ENCODE results near the gene TNFAIP1.

TNFAIP1 gene

DNA sequence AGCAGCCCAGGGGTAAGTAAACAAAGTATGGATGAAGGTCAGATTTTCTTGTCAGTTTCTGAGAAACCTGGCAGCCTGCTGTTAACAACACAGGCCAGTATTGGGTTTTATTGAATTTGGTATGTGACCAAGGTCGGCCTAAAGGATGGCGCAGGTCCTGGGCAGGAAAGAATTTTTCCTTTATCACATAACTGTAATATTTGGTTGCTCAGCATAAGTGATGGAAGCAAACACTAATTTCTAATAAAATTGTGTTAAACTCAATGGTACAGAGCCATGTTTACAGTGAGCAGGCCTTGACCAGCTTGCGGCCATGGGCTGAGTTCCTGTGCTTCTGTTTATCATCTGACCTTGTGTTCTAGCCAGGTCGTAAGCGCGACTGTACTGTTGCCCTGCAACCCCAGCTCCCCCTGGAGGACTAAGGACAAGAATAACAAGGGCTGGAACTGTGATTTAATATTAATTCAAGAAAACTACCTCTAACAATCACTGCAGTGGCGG is 11.2 kb downstream of the TNFAIP1 start:
- DNase-seq = no peak

DNA sequence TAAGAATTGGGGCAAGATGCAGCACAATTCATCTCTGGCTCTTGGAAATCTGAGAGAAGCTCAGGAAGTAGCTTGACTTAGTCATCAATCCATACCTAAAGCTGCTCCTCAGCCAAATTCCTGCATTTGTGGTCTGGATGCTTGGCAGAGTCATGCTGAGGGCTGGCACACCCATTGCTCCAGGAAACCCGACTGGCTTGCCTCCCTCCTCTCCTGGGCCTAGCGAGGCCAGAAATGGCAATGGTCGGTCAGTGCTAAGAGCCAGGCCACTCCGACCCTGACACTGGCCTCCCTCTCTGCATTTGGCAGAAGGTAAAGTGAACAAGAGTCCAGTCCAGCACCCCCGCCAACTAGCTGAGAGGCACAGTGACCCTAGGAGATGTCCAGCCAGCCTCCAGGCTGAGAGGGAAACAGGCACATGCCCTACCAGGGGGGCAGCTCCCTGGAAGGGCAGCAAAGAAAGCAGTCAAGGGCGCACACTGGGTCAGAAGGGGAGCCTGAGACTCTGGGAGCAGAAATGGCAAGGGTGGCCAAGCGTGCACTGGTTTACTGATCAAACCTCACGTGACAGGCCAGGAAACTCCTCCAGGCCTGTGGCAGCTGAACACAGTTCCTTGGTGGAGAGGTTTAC is 11.8 kb downstream of the TNFAIP1 start:
- no peak for DNase-seq

DNA sequence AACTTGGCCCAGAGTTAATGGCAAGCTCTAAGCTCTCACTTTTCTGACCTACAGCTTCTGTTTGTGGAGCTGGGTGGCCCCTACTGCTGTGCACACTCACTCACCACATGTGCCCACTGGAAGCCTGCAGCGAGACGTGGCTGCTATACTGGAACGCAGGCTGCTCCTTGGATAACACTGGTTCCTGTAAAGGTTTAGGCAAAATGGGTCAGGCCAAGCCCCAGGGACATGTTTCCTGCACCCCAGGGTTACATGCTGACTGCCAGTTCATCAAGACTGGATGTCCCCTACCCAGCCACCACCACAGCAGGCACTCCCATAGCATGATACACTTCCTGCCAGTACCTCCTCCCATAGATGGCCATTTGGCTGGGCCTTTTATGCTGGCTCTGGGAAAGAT is 13.4 kb downstream of the TNFAIP1 start:
- DNase-seq = no peak

DNA sequence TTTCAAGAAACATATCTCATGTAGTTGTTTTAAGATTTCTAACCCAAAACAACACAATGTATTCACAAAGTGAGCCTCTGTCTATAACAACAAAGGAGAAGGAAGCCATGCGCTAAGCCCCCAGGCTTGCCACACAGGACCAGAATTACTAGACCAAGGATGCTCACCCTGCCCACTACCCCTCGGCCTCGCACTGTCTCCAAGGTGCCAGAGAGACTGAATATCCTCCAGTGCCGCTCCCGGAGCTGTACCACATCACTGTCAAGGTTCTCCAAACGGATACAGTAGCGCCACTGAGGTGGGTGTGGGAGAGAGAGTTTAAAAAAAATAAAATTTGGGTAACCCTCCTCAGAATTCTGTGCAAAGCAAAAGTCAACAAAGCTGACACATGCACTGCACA is 14.7 kb downstream of the TNFAIP1 start:
- DNase-seq = no peak

DNA sequence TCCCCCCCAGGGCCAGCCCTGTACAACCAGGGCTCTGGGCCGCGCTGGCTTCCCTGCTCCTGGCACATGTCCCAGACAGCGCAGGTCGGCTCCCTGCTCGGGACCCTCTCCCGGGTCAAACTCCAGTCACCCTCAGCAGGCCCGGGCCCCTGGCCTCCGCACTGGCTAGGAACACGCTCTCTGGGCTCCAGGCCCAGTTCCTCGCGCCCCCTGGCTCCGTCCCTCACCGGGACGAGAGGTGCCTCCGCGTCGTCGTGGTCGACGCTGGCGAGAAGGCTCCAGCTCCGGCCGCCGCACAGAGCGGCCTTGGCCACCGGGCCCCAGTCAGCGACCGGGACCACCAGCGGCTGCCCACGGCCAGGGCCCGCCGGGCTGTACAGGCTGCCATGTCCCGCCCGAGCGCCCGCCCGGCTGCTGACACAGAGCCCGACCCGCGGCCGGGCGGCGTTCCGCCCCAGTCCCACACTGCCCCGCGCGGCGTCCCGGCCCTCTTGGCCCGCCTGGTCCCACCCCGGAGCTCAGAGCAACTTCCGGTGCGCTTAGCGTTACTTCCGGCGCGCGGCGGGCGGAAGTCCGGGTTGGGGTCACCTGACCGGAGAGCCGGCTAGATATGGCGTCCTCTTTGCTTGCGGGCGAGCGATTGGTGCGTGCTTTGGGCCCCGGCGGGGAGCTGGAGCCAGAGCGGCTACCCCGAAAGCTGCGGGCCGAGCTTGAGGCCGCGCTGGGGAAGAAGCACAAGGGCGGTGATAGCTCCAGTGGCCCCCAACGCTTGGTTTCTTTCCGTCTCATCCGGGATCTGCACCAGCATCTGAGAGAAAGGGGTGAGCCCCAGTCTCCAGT is 21.7 kb downstream of the TNFAIP1 start, which contains the start of gene POLDIP2:
POLDIP2 (minus strand) TSS at position 467 of the 840 bp plus-strand sequence; CDS start at position 388, 79 bp downstream.
- DNase-seq = peak; percentile 92

DNA sequence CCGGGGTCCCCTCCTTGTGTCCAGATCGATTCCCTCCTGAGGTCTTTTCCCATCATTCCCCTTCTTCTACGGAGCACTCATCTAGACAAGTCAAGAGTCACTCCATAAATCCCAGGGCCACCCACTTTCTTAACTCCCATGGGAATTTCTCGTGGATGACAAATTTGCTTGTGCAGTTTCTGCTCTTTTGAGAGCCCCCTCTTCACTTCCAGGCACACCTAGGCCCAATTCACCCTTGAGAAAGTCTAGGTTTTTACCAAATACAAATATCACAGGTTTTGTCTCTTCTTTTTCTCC is 22.3 kb downstream of the TNFAIP1 start:
- no peak for DNase-seq

DNA sequence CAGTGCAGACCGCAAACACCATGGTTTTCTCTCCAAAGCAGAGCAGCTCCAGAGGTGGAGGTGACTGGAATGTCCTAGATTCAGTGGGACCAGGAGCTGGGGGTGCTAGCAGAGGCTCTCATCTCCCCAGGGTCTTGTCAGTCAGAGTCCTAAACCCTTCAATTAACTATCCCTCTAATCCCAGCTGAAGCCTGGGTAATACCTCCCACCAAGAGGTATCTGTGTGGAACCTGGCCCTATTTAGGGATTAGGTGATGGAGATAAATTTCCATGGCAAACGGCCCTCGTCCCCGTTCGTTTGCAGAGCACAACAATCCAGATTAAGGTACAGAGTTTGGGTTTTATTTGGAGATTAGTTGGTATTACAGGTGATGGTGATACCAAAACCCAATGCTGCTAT is 27.6 kb downstream of the TNFAIP1 start:
- no peak for DNase-seq

DNA sequence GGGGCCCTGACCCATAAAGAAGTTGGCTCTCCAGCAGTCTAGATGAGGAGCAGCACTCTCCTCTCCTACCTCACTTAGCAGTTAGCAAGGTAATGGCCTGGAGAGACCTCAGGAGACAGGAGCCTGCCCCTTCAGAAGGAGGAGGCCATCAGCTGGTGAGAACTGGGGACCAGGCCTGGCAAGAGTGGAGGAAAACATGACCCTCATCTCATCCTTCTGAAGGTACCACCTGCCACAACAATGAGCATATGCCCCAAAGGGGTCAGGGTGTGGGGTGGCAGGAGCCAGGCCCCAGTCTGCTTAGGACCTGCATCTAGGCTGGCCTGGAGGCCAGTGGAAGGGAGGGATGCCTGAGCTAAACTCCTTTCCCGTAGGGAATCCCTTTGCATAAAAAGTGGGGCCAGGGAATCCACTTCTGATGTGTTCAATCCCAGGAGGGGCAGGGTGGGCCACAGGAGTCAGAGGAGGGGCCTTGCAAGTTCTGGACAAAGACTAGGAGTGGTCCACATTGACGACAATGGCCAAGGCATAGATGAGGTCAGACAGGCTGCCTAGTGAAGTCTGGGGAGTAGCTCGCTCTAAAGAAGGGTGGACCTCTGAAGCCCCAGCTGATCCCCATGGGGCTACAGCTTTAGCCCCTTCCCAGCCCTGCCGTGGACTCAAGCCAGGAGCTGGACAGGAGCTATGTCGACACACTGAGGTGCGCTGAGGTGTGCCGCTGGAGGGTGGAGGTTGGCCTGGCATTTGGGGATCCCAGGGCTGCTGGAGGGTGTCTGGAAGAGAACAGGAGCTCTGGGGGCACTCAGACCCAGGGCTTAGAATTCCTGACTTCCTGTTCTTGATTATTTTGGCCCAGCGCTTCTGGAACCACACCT is 28.5 kb downstream of the TNFAIP1 start:
- DNase-seq = no peak

DNA sequence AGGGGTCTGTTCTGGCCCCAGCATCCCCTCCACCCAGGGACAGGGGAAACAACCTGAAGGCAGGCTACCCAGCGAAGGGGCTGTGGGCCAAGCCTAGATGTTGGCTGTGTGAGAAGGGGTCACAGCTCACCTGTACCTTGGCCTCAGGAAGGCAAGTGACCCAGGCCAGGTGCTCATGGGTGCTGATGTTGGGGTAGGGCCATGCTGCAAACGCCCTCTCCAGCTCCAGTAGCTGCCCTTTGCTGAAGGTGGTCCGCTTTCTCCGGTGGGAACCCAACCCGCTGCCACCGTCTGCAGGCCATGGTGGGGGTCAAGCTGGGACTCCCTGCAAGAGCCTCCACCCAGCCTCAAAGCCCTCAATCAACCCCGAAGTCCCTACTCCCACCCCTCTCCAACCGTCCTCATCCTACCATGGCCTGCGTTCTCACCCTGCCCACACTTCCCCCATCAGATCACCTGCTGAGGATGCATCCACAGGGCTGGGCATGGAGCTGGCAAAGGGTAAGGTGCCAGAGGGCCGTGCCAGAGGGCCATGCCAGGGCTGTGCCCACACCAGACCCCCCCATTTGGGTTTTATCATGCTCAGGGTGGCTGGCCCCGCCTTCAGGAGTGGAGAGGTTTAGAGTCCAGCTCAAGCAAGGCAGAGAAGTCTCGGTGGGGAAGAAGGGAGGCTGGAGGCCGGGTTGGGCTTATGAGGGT is 29.3 kb downstream of the TNFAIP1 start, which contains the start of gene SEBOX:
SEBOX (minus strand) TSS at position 535 of the 699 bp plus-strand sequence; CDS start at position 487, 48 bp downstream.
- no peak for DNase-seq

DNA sequence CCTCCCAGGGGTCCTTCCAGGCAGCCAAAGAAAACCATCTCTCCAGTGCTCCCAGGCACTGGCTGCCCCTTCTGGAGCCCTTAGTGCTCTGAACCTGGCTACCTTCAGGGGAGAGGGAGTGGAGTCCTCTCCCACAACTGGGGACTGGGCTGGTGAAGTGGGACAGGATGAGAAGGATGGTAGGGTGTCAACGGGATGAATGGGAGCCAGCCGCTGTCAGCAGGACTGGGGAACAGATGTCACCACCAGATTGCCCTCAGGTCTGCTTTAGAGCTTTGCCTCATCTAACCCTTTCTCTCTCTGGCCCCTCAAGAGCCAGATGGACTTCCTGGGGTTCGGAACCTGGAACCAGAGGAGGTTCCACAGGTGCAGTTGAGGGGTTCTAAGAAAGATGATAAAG is 29.9 kb downstream of the TNFAIP1 start:
- no peak for DNase-seq

DNA sequence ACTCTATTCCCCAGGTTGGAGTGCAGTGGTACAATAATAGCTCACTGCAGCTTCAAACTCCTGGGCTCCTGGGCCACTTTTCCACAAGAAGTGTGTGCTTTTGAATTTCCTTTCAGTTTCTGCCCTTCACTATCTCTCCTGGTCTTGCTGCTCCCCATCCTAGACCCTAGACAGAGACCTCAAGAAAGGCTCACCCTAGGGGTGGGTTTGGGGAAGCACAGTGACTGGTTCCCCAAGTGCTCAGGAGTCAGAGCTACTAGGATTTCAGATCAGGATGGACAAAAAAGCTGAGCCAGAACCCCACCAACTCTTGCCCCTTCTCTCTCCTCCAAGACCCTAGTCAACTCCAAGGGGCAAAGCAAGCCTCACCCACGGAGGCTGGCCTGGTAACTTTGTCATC is 31.0 kb downstream of the TNFAIP1 start:
- DNase-seq = no peak

DNA sequence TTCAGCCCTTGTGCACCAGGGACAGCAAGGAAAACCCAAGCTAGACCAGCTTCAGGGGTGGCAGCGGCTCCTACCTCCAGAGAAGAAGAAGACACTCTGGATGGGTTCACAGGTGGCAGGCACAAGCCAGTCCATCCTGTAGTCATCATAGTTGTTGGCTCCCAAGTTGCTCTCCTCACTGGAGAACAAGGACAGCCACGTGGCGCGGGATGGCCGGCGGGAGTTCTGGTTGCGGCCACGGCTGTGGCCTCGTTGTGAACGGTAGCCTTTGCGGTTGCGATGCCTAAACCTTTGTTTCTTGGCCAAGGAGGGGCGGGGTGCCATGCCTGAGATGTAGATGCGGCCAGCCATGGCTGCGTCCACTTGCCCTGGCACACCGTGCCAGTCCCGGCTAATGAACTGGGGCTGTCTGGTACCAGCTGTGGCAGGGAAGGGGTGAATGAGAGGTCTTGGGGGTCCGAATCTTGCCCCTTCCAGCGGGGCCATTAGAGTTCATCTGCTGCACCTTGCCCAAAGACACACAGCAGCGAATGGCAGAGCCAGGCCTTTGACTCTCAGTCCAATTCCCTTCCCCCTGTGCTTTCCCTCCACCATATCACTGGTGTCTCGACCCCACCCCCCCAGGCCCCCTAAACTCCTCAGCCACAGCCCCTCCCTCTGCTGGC is 32.2 kb downstream of the TNFAIP1 start:
- DNase-seq = no peak

DNA sequence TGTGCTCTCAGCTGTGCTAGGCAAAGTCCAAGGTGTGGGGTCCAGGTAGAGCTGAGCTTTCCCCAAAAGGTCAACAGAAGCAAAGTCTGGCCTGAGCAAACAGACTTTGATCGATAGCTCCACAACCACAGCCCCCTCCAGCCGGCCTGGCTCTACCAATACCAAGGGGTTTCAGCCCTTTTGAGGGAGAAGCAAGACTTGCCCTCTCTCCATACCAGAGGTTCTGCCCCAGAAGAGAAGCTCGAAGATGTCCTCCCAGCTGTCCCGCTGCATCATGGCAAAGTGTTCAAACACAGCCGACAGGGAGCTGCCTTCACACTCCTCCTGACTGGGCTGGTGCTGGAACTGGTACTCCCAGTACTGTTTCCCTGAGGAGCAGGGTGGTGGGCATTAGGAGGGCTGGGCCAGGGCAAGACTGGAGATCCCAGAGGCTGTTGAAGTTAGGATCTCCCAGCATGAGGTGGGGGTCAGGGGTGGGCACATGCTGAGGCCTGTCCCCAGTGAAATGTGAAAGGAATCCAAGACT is 32.8 kb downstream of the TNFAIP1 start:
- DNase-seq = no peak

DNA sequence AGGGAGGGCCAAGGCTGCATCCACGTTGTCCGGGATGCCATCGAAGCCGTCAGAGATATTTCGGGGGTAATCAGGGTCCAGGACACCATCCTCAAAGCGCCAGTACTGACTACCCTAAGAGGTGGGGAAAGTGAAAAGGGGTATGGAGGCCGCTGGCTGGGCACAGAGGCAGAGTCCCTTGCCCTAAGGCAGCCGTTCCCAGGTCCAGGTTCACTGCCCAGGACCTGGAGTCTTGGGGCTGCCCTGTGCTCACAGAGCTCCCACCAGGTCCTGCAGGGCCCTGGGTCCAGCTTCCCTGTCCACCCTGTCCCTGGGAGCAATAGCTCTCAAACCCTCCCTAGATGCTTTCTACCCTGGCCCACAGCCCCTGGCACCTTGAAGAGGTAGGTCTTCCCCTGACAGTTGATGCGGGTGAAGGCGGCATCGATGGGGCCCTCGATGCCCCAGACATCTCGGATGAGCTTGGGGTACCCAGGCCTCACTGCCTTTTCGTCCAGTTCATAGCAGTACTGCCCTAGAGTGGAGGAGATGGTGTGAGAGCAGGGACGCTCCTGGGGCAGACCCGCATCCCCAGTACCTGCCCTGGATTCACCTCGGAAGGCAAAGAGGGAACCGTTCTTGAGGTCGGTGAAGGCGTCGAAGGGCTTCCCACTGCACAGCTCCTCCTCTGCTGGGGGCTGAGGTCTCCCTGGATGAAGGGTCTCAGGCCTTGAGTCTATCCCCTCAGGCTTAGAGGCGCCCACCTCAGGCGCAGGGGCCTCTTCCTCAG is 33.5 kb downstream of the TNFAIP1 start:
- no peak for DNase-seq

DNA sequence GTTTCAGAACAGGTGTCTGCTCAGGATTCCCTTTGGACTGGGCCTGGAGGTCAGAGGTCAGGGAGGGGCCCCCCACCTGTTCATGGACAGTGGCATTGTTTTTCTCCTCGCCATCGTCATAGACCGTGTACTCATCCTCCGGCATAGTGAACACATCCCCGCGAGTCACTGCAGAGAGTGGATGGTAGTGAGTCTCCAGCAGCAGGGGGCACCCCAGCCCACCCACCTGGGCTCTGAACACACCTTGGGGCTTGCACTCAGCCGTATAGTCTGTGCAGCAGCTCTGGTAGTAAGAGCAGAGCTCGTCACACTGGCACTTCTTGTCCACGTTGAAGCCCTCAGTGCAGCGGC is 34.1 kb downstream of the TNFAIP1 start:
- DNase-seq = no peak

DNA sequence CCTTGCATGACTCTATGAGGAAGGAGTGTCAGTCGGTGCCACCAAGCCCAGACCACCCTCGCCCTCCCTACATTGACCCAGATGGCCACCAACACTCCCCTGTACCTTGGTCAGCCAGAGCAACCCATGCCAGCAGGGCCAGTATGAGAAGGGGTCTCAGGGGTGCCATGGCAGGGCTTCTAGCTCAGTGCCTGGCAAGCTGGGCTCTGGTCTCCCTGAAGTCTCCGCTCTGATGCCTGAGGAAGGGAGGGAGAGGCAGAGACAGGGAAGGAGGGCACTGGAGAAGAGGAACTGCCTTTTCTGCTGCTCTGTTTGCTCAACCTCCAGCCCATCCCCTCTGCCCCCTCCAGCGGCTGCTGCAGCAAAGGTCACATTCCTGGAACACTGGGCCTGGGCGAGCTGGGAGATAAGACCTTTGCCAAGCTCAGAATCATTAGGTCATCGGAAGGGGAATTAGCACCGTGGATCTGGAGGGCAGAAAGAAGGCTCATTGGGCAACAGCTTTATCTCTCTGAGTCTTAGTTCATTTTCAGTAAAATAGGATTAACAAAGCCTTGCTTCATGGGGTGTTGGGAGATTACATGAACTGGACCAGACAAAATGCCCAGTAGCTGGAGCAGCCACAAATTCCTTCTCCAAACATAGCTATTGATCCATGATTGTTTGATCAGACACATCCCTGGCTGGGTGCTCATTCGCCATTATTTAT is 34.6 kb downstream of the TNFAIP1 start, which contains the start of gene VTN:
VTN (minus strand) TSS at position 273 of the 709 bp plus-strand sequence; CDS start at position 169, 104 bp downstream.
- peak; percentile 78 for DNase-seq

DNA sequence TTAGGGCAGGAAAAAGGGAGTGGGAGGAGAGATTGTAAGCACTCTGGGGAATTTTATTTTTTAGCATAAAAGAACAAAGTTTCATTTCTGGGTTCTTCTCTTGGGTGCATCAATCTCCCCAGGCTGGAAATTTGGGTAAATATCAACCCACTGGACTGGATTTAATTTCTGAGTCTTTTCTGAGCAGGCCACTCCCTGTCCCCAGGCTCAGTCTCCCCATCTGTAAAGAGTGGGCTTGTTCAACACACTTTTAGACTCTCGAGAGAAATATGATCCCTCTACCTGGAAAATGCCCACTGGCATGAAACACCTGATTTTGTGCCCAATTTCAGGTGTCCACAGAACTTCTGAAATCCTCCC is 35.2 kb downstream of the TNFAIP1 start:
- no peak for DNase-seq

DNA sequence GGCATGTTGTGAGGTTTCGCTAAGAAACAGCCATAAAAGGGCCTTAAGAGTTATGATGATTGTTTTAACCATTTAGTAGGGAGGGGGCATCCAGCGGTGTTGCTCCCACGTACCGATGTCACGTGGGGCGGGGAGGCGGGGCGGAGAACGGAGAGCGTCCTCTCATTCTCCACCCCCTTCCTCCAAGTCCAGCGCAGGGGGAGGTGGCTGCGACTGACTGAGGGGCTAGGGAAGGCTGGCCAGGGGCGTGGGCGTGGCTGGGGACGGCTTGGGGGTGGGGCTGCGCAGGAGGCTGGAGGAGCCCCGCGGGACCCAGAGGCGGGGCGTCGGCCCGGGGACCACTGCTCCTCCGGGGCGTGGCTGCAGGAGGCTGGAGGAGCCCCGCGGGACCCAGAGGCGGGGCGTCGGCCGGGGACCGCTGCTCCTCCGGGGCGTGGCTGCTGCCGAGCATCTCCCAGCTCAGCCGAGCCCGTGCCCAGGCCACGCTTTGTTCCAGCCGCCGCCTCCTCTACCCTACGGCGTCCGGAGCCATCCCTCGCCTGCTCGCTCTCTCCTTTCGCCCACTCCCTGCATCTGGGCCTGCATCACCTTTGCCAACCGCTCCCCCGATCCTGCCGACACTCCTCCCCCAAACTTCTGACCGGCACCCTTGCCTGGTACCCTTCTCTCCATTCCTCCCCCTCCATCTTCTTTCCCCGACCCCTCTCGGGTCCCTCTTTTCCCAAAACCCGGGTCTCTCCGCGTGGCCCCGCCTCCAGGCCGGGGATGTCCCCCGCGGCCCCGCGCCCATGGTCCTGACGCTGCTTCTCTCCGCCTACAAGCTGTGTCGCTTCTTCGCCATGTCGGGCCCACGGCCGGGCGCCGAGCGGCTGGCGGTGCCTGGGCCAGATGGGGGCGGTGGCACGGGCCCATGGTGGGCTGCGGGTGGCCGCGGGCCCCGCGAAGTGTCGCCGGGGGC is 36.0 kb downstream of the TNFAIP1 start, which contains the start of gene SARM1:
SARM1 (plus strand) TSS at position 450 of the 958 bp plus-strand sequence; CDS start at position 789, 339 bp downstream.
- DNase-seq = peak; percentile 97

Measured in NCI-H146 (cell line).